NCI-H748 (cell line): Measurements from ENCODE around the gene ZFP1.
"Not testable (repeated sequence)": the region's sequence is repeated elsewhere in the genome, so short reads cannot be mapped to it uniquely, and the experiment has no call there.

Experiments used
- DNase-seq: peaks from one replicate; lab custom pipeline; 2025; ENCODE audit not compliant: unreplicated experiment; lab: John Stamatoyannopoulos, UW

The ZFP1 gene

GRCh38 chr16:75203096-75203495 lies 54.8 kb downstream of the ZFP1 start:
- no peak for DNase-seq

- no peak for DNase-seq
These were observed 55.5 kb downstream of the ZFP1 start for GRCh38 chr16:75203667-75204409.

- DNase-seq: no peak
These were observed 56.1 kb downstream of the ZFP1 start for GRCh38 chr16:75204410-75204758.

DNA sequence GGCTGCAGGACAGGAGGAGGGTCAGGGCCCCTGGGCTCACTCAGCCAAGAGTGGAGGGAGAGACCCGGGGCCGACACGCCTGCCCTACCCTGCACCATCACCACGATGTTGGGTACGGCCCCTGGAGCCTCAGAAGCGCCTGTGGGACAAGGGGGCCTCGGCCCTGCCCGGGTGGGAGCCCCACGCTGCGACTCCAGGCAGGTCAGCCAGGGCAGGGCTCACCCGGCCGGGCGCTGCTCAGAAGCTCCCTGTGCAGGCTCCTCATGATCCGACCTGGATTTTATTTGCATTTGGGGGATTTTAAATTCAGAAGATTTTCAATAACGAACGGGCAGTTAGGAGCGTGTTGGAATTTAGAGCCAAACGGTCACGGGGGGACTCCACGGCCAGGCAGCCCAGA lies 56.6 kb downstream of the ZFP1 start:
- DNase-seq: not testable (repeated sequence)

GRCh38 chr16:75205438-75205837 lies 57.1 kb downstream of the ZFP1 start:
- DNase-seq: not testable (repeated sequence)

DNA sequence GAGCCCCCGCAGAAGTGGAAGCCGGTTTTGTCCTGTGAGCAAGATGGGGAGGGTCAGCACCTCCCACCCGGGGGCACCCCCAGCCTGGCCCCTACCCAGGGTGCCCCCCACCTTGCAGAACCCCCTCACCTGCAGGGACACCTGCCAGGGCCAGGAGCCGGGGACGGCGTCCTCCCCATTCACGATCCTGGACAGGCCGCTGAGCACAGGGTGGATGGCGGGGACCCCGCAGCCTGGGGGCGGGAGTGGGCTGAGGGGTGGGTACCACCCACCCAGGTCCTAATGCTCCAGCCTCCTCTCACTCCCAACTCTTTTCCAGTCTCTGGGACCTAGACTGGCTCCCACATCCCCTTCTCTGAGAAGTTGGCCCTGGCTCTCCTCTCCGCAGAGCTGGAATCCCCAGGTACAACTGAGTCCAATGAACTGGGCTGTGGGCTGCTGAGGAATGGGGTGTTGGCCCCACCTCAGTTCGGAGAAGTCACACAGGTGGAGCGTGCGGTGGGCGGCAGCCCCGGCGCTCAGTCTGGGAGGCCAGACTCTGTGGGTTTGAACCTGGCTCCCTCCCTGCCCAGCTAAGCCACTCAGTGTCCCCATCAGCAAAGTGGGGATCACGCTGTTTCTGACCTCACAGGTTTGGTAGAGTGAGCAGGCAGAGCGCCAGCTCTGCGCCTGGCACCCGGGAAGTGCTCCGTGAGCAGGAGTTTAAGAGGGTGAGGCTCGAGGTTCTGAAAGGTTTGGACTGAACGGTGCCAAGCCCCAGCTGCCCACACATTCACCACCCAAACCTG lies 57.8 kb downstream of the ZFP1 start:
- not testable (repeated sequence) for DNase-seq

- no peak for DNase-seq
These were observed 58.6 kb downstream of the ZFP1 start, which contains the start of gene CTRB2 for GRCh38 chr16:75206749-75207451. Gene CTRB2 (minus strand): TSS chr16:75207161. CDS start chr16:75207141, 20 bp downstream.

- DNase-seq: no peak
These were observed 59.5 kb downstream of the ZFP1 start for GRCh38 chr16:75207831-75208230.

DNA sequence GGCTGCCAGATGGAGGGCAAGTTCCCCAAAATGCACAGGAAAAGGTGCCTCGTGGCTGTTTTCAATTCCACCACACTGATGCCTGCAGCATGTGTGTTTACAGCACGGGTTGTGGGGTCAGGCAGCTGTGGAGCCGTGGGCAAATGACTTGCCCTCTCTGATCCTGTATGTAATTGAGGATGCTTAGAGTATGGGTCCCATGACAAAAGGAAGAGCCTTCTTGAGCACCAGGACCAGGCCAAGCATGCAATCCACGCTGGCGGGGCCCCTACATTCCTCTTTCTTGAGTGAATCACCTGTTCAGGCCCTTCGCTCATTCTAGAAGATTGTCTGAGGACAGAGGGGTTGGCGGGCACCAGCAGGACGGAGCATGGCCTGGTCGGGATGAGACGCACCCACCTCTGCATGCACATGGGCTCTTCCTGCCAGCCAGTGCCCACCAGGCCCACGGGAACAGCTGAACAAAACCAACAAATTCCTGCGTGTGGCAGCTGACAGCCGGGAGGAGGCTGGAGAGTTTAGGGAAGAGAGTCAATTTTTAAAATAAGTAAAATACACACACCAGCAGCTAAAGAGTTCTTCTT lies 60.0 kb downstream of the ZFP1 start:
- DNase-seq: no peak

DNA sequence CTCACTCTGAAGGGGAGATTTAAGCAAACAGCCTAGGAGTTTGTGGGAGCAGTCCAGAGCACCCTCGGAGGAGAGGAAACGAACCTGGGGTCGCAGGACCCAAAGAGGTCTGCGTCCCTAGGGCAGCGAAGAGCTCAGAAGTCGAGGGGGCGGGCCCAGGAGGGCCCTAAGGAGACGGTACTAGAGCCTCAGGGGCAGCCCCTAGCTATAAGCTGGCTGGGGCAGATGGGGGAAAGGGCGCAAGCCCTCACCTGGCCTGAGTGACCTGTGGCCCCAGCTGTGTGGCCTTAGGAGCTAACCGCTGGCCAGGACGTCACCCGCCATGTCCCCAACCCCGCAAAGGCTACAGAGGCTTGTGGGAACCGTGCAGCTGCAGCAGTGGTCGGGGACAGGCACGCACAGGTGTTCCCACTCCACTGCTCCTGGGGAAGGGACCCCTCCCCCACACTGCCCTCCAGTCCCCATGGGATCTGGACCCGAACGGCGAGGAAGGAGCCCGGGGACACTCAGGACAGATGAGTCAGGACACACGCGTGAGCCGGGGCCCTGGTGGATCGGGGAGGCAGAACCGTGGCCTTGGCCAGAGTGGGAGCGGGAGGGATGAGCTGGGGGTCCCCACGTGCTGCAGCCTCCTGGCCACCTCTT lies 60.7 kb downstream of the ZFP1 start:
- no peak for DNase-seq

- DNase-seq: not testable (repeated sequence)
These were observed 61.2 kb downstream of the ZFP1 start for GRCh38 chr16:75209514-75209913.

- no peak for DNase-seq
These were observed 61.6 kb downstream of the ZFP1 start for GRCh38 chr16:75209944-75210343.

DNA sequence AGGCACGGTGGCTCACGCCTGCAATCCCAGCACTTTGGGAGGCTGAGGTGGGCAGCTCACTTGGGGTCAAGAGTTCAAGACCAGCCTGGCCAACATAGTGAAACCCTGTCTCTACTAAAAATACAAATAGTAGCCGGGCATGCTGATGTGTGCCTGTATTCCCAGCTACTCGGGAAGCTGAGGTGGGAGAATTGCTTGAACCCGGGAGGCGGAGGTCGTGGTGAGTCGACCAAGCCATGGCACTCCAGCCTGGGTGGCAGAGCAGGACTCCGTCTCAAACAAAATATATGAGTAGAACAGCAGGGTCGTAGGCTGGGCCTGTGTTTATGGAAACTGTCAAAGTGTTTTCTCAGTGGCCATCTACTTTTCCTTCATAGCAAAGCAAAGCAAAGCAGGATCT lies 63.0 kb downstream of the ZFP1 start:
- DNase-seq: not testable (repeated sequence)

DNA sequence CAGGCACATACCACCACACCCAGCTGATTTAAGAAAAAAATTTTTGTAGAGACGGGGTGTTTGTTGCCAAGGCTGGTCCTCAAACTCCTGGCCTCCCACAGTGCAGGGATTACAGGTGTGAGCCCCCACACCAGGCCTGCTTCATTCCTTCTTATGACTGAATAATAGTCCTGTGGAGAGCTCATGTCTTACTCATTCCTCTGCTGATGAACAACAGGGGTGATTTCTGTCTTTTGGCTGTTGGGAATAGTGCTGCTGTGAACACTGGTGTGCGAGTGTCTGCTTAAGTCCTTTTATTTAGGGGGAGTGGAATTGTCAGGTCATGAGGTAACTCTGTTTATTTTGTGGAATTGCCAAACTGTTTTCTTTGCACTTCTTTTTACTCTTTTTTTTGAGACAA lies 67.8 kb downstream of the ZFP1 start:
- DNase-seq: no peak

GRCh38 chr16:75216576-75216975 lies 68.3 kb downstream of the ZFP1 start:
- DNase-seq: no peak

GRCh38 chr16:75217389-75217851 lies 69.1 kb downstream of the ZFP1 start:
- no peak for DNase-seq

DNA sequence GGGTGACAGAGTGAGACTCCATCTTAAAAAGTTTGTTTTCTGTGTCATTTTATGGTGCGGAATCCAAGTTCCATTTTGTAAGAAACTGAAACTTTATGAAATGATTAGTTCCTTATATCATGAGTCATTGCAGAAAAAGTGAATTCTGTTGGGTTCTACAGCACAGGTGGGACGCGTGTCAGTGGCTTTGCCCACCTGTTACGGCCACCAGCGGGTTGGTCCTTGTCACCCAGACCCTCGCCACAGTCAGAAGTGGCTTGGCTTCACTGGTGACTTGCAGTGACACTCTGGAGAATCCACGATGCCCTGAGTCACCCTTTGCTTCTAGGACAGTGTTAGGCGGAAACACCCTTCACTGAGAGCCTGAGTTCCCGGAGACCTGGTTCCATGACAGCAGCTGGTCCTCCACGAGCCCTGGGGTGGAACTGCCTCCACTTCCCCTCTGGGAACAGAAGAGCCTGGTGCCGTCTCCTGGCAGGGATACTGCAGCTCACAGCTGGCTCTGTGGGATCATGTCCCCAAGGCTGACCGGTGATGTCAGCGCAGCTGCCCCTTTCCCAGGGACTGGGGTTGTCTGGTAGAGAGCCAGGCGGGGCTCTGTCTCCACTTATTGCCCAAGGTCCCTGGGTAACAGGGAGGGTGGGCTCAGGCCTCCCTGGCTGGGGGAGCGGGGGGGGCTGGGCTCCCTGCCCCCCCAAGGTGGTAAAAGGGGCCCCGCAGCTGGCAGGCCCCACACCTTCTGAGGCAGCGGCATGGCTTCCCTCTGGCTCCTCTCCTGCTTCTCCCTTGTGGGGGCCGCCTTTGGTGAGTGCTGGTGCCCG lies 70.1 kb downstream of the ZFP1 start, which contains the start of gene CTRB1:
TSS of gene CTRB1 (plus strand) at position 733 of the 821 bp plus-strand sequence. CDS start at position 753, 20 bp downstream.
- no peak for DNase-seq

- no peak for DNase-seq
These were observed 70.8 kb downstream of the ZFP1 start for GRCh38 chr16:75219088-75219487.

DNA sequence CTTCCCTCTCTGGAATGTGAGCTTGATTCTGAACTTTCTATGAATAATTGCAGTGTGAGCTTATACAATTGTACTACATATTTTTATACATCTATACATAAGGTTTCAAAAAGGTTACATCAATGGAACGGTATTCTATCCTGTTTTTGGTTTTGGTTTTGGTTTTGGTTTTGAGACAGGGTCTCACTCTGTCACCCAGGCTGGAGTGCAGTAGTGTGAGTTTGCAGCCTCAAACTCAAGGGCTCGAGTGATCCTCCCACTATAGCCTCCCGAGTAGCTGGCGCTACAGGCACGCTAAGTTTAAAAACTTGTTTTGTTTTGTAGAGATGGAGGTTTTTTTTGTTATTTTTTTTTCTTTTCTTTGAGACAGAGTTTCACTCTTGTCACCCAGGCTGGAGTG lies 71.5 kb downstream of the ZFP1 start:
- no peak for DNase-seq
